GM12874 (cell line): ENCODE data around the gene TGFBR1.

Experiments used
- TF ChIP-seq, protein P1 (sequence below): IDR thresholded peaks from 2 replicates; pipeline ENCODE4 v1.5.1; 2011; ENCODE audit warnings: low read depth, mild to moderate bottlenecking, control low read depth, low read length, moderate library complexity; ENCODE audit not compliant: insufficient read depth

The TGFBR1 gene

DNA sequence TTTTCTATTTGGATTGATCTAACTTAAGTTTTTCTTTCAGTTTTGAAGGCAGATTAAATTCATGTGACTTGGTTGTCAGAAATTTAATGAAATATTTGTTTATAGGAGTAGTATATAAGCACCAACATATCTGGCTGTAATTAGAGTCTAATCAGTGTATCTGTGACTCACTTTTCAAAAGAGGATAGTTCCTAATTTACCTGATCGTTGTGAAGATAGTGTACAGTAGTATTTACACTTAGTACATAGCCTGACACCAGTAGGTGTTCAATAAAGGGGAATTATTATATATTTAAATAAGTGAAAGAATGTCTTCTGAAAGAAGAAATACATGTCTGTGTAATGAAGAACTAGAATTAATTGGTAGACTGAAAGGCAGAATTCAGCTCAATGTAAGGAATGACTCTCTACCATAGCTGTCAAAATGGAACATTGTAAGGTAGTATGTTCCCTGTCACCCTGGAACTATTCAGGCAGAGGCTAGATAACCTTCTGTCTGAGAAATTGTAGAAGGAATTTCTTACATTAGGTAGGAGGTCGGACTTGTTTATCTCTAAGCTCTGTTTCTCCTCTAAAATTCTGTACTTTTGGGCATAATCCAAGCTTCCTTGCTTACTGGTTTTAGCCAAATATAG is 8.6 kb downstream of the TGFBR1 start:
- TF ChIP-seq, protein P1, sequence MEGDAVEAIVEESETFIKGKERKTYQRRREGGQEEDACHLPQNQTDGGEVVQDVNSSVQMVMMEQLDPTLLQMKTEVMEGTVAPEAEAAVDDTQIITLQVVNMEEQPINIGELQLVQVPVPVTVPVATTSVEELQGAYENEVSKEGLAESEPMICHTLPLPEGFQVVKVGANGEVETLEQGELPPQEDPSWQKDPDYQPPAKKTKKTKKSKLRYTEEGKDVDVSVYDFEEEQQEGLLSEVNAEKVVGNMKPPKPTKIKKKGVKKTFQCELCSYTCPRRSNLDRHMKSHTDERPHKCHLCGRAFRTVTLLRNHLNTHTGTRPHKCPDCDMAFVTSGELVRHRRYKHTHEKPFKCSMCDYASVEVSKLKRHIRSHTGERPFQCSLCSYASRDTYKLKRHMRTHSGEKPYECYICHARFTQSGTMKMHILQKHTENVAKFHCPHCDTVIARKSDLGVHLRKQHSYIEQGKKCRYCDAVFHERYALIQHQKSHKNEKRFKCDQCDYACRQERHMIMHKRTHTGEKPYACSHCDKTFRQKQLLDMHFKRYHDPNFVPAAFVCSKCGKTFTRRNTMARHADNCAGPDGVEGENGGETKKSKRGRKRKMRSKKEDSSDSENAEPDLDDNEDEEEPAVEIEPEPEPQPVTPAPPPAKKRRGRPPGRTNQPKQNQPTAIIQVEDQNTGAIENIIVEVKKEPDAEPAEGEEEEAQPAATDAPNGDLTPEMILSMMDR: no peak

DNA sequence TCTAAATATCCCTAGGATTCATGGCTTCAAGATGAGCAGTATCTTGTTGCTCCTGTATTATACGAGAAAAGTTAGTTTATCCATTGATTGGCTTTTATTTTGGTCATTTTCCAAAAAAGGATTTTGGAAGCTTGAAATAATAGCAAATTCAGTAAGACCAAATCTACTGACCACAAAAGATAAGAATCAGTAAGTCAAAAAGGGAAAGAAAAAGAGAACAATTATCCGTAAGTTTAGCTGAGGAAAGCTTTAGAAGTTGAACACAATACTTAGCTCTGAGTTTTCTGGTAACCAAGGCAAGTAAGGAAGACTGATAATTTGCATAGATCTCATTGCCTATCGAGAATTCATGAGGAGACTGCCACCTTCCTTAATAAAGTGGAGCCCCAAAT is 9.1 kb downstream of the TGFBR1 start:
- TF ChIP-seq, protein P1: no peak

DNA sequence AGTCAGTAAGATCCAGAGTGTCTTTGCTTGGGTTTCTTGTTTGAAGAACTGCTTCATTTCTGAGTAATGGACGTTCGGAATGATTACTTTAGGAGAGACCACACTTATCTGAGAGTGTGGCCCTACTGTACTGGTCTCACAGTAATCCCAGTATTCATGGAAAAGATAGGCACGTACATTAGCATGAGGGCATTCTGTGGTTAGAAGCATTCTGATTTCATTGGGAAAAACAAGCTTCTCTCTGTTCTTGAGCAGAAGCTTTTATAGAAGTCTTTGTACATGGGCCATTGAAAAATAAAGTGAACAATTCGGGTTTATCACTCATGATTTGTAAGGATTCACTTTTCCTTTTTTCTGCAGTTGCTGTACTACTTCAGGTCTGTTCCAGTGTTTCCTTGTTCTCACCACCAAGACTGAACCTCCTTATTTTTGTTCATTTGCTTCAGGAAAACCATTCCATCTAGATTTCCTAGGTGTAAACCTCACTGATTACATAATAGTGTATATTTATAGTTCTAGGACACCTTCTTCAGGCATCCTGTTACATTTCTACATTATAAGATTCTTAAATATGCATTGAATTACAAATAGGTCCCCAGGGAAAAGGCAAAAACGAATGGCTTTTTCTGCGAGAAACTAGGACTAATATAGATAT is 10.1 kb downstream of the TGFBR1 start:
- TF ChIP-seq, protein P1: no peak

- TF ChIP-seq, protein P1: no peak
Observed at GRCh38 chr9:99116003-99116411, 11.1 kb downstream of the TGFBR1 start.

- TF ChIP-seq, protein P1: no peak
Observed at GRCh38 chr9:99118782-99119466, 14.0 kb downstream of the TGFBR1 start.

- TF ChIP-seq, protein P1: no peak
Observed at GRCh38 chr9:99119976-99120655, 15.2 kb downstream of the TGFBR1 start.

GRCh38 chr9:99121604-99122003 is 16.7 kb downstream of the TGFBR1 start:
- TF ChIP-seq, protein P1: no peak
